ENCODE results near the gene RHOT2. TPM values are rescaled to one million over a fixed set of nuclear protein-coding genes. Genes with fewer than 3 reads are reported as not detected.
A peak's percentile ranks its signal among the peaks of the same experiment; 100 is the strongest.

The RHOT2 gene
- total RNA-seq, 1 experiment from 2014 or later = 98.5 TPM

GRCh38 chr16:686459-687260, 18.7 kb downstream of the RHOT2 start:
- Histone ChIP-seq H3K9me2 (ENCODE audit: insufficient read depth) (no peaks in the 10 kb centered on the region), H3K4me2 (ENCODE audit: low read length) (0 out of 2 replicates have a peak overlapping the region, but pooled peaks have one; percentile 97), H2AFZ (ENCODE audit: low read depth, low read length, poor library complexity, severe bottlenecking) (no peak overlapping the region), H3K4me3 (replicated peaks in 1 of 2; ENCODE audit: low read depth in 1 of 2, low read length in 2 of 2) (no peak overlapping the region), H3K27me3 (ENCODE audit: insufficient read depth, low read length) (no peaks in the 10 kb centered on the region), H3K36me3 (ENCODE audit: control insufficient read depth in 1 of 2, insufficient read depth in 2 of 2, low read length in 2 of 2) (peaks cover 0 to 26% of the 10 kb centered on the region in 2 experiments; a peak in 2 of 4 replicates), H4K20me1 (ENCODE audit: insufficient read depth) (no peaks in the 10 kb centered on the region), H3K9ac (ENCODE audit: low read length) (no peak overlapping the region), H3K79me2 (ENCODE audit: insufficient read depth, low read length) (peaks cover 42% of the 10 kb centered on the region), H3K4me1 (ENCODE audit: control insufficient read depth in 1 of 2, insufficient read depth in 2 of 2, low read length in 2 of 2) (peaks cover 21 to 59% of the 10 kb centered on the region in 2 experiments), H3K9me3 (ENCODE audit: control insufficient read depth in 1 of 2, insufficient read depth in 1 of 2, low read depth in 1 of 2, low read length in 2 of 2) (no peaks in the 10 kb centered on the region), H3K27ac (ENCODE audit: low read depth, low read length) (peak overlapping the region; percentile 0; the same call in 1 of the 2 replicates)
- no peak for TF ChIP-seq SIN3A (IDR thresholded peaks at IDR 0.05; ENCODE audit: low read depth)
- intact Hi-C loops (cut with micrococcal nuclease) = no loop called here
- RAD21 ChIA-PET (ENCODE audit: low non-redundant PET in 1 of 2, low total read pairs in 2 of 2, uncharacterized antibody in 2 of 2, unreplicated experiment in 2 of 2) = no interaction called here
- DNase-seq (ENCODE audit: low read depth, low spot score) (no peak), ATAC-seq (no peak)
- POLR2A ChIA-PET = no interaction called here
- no TSS peak for BruUV-seq (replicated peaks)
- CTCF ChIA-PET = interaction anchor here (0.9 to 1.4 kb wide), 2 partner anchors 9 to 417 kb away, joined by 3 to 6 read pairs; no protein-coding TSS in a partner anchor

- intact Hi-C loops (cut with micrococcal nuclease) = no loop called here
- peaks cover 34% of the 10 kb centered on the region for H3K79me2 ChIP-seq (ENCODE audit: insufficient read depth, low read length)
- TF ChIP-seq POLR2A (IDR thresholded peaks at IDR 0.05; ENCODE audit: borderline replicate concordance, extremely low read depth, insufficient read depth, insufficient read length) (no peak), YY1 (IDR thresholded peaks at IDR 0.05; ENCODE audit: extremely low read depth, insufficient replicate concordance, low read depth, low read length) (no peak), TCF7L2 (IDR thresholded peaks at IDR 0.05; ENCODE audit: borderline replicate concordance, extremely low read depth, insufficient read depth, insufficient read length) (no peak), CBX3 (IDR thresholded peaks at IDR 0.05; ENCODE audit: low read depth) (no peak), FOSL1 (IDR thresholded peaks at IDR 0.05; ENCODE audit: low read depth) (no peak), EGR1 (IDR thresholded peaks at IDR 0.05; ENCODE audit: low read depth) (no peak), ZNF274 (IDR thresholded peaks at IDR 0.05; ENCODE audit: low read depth, low read length) (no peak), SRF (IDR thresholded peaks at IDR 0.05; ENCODE audit: low read depth) (no peak), JUND (IDR thresholded peaks at IDR 0.05) (no peak), POLR2AphosphoS5 (IDR thresholded peaks at IDR 0.05; ENCODE audit: low read depth, low read length) (no peak), ELF1 (IDR thresholded peaks at IDR 0.05; ENCODE audit: borderline replicate concordance, low read depth) (no peak)
- TF ChIP-seq, protein P1, sequence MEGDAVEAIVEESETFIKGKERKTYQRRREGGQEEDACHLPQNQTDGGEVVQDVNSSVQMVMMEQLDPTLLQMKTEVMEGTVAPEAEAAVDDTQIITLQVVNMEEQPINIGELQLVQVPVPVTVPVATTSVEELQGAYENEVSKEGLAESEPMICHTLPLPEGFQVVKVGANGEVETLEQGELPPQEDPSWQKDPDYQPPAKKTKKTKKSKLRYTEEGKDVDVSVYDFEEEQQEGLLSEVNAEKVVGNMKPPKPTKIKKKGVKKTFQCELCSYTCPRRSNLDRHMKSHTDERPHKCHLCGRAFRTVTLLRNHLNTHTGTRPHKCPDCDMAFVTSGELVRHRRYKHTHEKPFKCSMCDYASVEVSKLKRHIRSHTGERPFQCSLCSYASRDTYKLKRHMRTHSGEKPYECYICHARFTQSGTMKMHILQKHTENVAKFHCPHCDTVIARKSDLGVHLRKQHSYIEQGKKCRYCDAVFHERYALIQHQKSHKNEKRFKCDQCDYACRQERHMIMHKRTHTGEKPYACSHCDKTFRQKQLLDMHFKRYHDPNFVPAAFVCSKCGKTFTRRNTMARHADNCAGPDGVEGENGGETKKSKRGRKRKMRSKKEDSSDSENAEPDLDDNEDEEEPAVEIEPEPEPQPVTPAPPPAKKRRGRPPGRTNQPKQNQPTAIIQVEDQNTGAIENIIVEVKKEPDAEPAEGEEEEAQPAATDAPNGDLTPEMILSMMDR (IDR thresholded peaks at IDR 0.05 in 2 of 3, conservative IDR thresholded peaks at IDR 0.05 in 1 of 3; ENCODE audit: borderline replicate concordance in 1 of 3, insufficient read depth in 1 of 3, low read depth in 2 of 3, low read length in 2 of 3) = no peak
- TF ChIP-seq, protein P2, sequence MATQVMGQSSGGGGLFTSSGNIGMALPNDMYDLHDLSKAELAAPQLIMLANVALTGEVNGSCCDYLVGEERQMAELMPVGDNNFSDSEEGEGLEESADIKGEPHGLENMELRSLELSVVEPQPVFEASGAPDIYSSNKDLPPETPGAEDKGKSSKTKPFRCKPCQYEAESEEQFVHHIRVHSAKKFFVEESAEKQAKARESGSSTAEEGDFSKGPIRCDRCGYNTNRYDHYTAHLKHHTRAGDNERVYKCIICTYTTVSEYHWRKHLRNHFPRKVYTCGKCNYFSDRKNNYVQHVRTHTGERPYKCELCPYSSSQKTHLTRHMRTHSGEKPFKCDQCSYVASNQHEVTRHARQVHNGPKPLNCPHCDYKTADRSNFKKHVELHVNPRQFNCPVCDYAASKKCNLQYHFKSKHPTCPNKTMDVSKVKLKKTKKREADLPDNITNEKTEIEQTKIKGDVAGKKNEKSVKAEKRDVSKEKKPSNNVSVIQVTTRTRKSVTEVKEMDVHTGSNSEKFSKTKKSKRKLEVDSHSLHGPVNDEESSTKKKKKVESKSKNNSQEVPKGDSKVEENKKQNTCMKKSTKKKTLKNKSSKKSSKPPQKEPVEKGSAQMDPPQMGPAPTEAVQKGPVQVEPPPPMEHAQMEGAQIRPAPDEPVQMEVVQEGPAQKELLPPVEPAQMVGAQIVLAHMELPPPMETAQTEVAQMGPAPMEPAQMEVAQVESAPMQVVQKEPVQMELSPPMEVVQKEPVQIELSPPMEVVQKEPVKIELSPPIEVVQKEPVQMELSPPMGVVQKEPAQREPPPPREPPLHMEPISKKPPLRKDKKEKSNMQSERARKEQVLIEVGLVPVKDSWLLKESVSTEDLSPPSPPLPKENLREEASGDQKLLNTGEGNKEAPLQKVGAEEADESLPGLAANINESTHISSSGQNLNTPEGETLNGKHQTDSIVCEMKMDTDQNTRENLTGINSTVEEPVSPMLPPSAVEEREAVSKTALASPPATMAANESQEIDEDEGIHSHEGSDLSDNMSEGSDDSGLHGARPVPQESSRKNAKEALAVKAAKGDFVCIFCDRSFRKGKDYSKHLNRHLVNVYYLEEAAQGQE (IDR thresholded peaks at IDR 0.05; ENCODE audit: low read depth) = no peak
- TF ChIP-seq, protein P3, sequence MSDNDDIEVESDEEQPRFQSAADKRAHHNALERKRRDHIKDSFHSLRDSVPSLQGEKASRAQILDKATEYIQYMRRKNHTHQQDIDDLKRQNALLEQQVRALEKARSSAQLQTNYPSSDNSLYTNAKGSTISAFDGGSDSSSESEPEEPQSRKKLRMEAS (IDR thresholded peaks at IDR 0.05) = no peak
Measured at GRCh38 chr16:687499-687898, 19.6 kb downstream of the RHOT2 start.

More at GRCh38 chr16:687499-687898, 19.6 kb downstream of the RHOT2 start:
- Histone ChIP-seq H3K4me3 (replicated peaks in 1 of 2; ENCODE audit: low read depth in 1 of 2, low read length in 2 of 2) (no peak overlapping the region), H3K36me3 (ENCODE audit: control insufficient read depth in 1 of 2, insufficient read depth in 2 of 2, low read length in 2 of 2) (peaks cover 0 to 17% of the 10 kb centered on the region in 2 experiments; a peak in 2 of 4 replicates), H3K4me1 (ENCODE audit: control insufficient read depth in 1 of 2, insufficient read depth in 2 of 2, low read length in 2 of 2) (peaks cover 16 to 50% of the 10 kb centered on the region in 2 experiments), H3K4me2 (ENCODE audit: low read length) (no peak overlapping the region), H3K9ac (ENCODE audit: low read length) (no peak overlapping the region), H2AFZ (ENCODE audit: low read depth, low read length, poor library complexity, severe bottlenecking) (no peak overlapping the region), H3K9me2 (ENCODE audit: insufficient read depth) (no peaks in the 10 kb centered on the region), H3K9me3 (ENCODE audit: control insufficient read depth in 1 of 2, insufficient read depth in 1 of 2, low read depth in 1 of 2, low read length in 2 of 2) (no peaks in the 10 kb centered on the region), H4K20me1 (ENCODE audit: insufficient read depth) (no peaks in the 10 kb centered on the region), H3K27me3 (ENCODE audit: insufficient read depth, low read length) (no peaks in the 10 kb centered on the region), H3K27ac (ENCODE audit: low read depth, low read length) (no peak overlapping the region)
- no peak for DNase-seq (ENCODE audit: low read depth, low spot score)
- POLR2A ChIA-PET = no interaction called here
- CTCF ChIA-PET = no interaction called here
- ATAC-seq = no peak
- no TSS peak for BruUV-seq (replicated peaks)
- RAD21 ChIA-PET (ENCODE audit: low non-redundant PET in 1 of 2, low total read pairs in 2 of 2, uncharacterized antibody in 2 of 2, unreplicated experiment in 2 of 2) = no interaction called here

Data from HCT116 (cell line).